AG10803 (cell line): ENCODE data around the gene OR2A14.
"Not testable (repeated sequence)": the region's sequence is repeated elsewhere in the genome, so short reads cannot be mapped to it uniquely, and the experiment has no call there.

ENCODE experiments used
- DNase-seq: peaks from one replicate; pipeline ENCODE4 v3.0.0; 2010; ENCODE audit warnings: low read depth
- H3K4me3 ChIP-seq: 2 replicates; pipeline ENCODE4 v1.5.1; 2011; ENCODE audit warnings: mild to moderate bottlenecking, low read length, control low read depth
- TF ChIP-seq, protein P1 (sequence below): conservative IDR thresholded peaks from 2 replicates; pipeline ENCODE4 v1.5.1; 2011; ENCODE audit warnings: mild to moderate bottlenecking, low read length, control low read depth, inconsistent platforms

OR2A14 gene

GRCh38 chr7:144127714-144128334, 4.8 kb downstream of the OR2A14 start:
- H3K4me3 ChIP-seq, result no peak overlapping the region
- peak; percentile 69 for DNase-seq
- TF ChIP-seq, protein P1, sequence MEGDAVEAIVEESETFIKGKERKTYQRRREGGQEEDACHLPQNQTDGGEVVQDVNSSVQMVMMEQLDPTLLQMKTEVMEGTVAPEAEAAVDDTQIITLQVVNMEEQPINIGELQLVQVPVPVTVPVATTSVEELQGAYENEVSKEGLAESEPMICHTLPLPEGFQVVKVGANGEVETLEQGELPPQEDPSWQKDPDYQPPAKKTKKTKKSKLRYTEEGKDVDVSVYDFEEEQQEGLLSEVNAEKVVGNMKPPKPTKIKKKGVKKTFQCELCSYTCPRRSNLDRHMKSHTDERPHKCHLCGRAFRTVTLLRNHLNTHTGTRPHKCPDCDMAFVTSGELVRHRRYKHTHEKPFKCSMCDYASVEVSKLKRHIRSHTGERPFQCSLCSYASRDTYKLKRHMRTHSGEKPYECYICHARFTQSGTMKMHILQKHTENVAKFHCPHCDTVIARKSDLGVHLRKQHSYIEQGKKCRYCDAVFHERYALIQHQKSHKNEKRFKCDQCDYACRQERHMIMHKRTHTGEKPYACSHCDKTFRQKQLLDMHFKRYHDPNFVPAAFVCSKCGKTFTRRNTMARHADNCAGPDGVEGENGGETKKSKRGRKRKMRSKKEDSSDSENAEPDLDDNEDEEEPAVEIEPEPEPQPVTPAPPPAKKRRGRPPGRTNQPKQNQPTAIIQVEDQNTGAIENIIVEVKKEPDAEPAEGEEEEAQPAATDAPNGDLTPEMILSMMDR, result peak; percentile 89

- DNase-seq, H3K4me3 ChIP-seq: not testable (repeated sequence)
Measured at GRCh38 chr7:144129601-144130000, 6.6 kb downstream of the OR2A14 start.

DNA sequence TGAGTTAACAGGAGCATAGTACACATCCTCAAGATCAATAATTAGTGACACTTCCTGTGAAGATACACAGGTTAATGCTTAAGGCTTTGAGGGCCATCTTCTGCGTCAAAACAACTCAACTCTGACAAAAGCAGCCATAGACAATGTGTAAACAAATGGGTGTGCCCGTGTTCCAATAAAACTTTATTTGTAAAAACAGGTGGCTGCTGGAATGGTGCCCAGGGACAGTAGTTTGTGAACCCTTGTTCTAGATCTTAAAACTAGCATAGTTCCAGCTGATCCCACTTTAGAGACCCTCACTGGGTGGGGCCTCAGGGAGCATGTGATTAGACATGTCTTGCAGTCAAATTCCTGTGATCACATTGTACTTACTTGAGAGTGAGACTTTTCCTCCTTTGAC, 7.8 kb downstream of the OR2A14 start:
- DNase-seq, result no peak
- H3K4me3 ChIP-seq, result no peak overlapping the region
- TF ChIP-seq, protein P1, result no peak

DNA sequence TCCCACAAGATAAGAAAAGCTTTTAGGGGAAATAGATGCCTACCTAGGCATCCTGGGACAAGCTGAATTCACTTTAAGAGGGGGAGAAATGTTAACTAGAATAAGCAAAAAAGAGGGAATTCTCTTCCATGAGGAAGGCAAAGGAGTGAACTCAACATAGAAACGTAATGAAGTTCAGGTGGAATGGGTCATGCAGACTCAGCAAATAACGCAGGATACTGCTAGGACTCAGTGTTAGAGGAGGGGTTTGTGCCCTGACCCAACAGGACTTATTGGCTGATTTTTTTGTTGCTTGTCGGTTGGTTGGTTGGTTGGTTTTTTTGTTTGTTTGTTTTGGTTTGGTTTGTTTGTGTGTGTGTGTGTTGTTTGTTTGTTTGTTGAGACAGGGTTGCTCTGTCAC, 9.3 kb downstream of the OR2A14 start:
- DNase-seq, result no peak
- TF ChIP-seq, protein P1, result no peak
- H3K4me3 ChIP-seq, result no peak overlapping the region

- TF ChIP-seq, protein P1, result no peak
- no peak for DNase-seq
- no peak overlapping the region for H3K4me3 ChIP-seq
Measured at GRCh38 chr7:144133307-144133706, 10.3 kb downstream of the OR2A14 start.

GRCh38 chr7:144134116-144134515, 11.1 kb downstream of the OR2A14 start:
- no peak overlapping the region for H3K4me3 ChIP-seq
- DNase-seq, result no peak
- TF ChIP-seq, protein P1, result no peak

- TF ChIP-seq, protein P1, result no peak
- peak; percentile 16 for DNase-seq
- no peak overlapping the region for H3K4me3 ChIP-seq
Measured at GRCh38 chr7:144137501-144137900, 14.5 kb downstream of the OR2A14 start.

GRCh38 chr7:144142187-144142586, 19.2 kb downstream of the OR2A14 start:
- no peak for DNase-seq
- no peak overlapping the region for H3K4me3 ChIP-seq
- TF ChIP-seq, protein P1, result no peak
